Stimulated activated CD8-positive, alpha-beta memory T cell treated with anti-CD3 and anti-CD28 coated beads, Interleukin-12 subunit alpha, Interleukin-12 subunit beta, amount 100 ng/mL, for 4 hours (primary cell): ENCODE data around the gene PUDP.
"Not testable (repeated sequence)": the region's sequence is repeated elsewhere in the genome, so short reads cannot be mapped to it uniquely, and the experiment has no call there.

ENCODE experiments used
- DNase-seq: peaks from one replicate; pipeline ENCODE4 v3.0.0-alpha.2; 2020; ENCODE audit warnings: low read depth

Gene PUDP

DNA sequence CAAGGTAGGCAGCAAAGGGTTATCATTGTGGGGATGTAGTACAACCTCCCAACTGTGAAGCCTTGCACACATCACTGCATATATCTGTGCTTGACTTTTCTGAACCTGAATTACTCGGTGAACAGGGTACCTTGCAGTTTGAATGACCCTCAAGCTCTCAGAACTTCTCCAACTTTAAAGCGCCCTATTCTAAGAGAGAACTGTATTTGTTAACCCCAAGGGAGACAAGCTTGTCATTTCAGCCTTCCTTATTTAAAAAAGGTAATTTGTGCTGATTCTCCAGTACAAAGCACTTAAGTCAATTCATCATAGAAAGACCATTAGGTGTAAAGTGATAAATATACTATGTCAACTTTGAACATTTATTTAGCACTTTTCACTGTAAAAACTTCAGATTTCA lies 122.5 kb downstream of the PUDP start:
- no peak for DNase-seq

- DNase-seq = no peak
Measured at GRCh38 chrX:7024850-7025249, 123.1 kb downstream of the PUDP start.

GRCh38 chrX:7022996-7023395 lies 125.0 kb downstream of the PUDP start:
- DNase-seq = not testable (repeated sequence)

DNA sequence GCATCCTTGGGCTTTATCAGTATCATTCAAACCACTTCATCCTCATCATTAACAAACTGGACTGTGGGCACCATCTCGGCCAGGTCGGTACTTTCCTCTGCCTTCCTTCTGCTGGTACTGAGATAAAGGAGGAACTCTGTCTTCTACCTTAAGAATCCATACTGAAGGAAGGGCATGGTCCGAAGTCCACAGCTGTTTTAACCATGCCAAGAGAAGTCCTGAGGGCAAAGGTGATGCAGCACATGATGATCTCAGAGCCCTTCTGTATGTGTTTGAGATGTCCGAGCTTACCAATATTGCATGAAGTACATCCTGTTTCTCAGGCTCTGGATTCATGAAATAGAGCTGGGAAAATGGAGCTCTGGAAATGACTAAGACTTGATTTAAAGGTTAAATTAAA lies 126.0 kb downstream of the PUDP start:
- no peak for DNase-seq

- DNase-seq = no peak
Measured at GRCh38 chrX:7019555-7019954, 128.4 kb downstream of the PUDP start.

GRCh38 chrX:7012262-7012834 lies 135.6 kb downstream of the PUDP start:
- DNase-seq = not testable (repeated sequence)

GRCh38 chrX:7010897-7011296 lies 137.1 kb downstream of the PUDP start:
- DNase-seq = not testable (repeated sequence)

DNA sequence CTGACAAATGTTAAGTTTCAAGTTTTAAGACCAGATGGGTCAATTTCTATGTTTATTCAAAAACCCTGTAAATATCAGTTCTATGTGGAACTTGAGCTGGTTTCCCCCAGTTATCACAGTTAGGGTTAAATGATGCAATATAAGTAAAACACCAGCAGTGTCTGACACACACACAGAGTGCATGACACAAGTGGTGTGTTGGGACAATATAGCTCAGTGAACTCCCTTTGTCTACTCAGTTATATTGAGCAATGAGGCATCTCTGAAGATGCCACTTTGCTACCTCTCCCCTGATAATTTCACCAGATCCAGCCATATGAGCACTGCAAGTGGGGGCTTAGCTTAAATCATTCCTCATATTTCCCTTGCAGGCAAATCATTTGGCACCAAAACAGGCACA lies 140.6 kb downstream of the PUDP start:
- DNase-seq = not testable (repeated sequence)
